GM12891 (cell line): Measurements from ENCODE around the gene SCP2.

Experiments used
- DNase-seq: peaks from one replicate; pipeline ENCODE4 v3.0.0; 2011; ENCODE audit warnings: low spot score; ENCODE audit not compliant: insufficient read length
- FAIRE-seq: peaks from 2 replicates; lab custom pipeline; 2011; peaks lifted over from hg19 to GRCh38; lab: Jason Lieb, UNC
- PAX5 ChIP-seq: IDR thresholded peaks from 2 replicates; pipeline ENCODE4 v1.6.1; 2011; ENCODE audit warnings: low read length, moderate library complexity, mild to moderate bottlenecking; ENCODE audit not compliant: insufficient read depth, severe bottlenecking
- POLR2A ChIP-seq: IDR thresholded peaks from 2 replicates; pipeline ENCODE4 v1.6.1; 2011; ENCODE audit warnings: low read depth, low read length, control low read depth
- POLR2AphosphoS5 ChIP-seq: IDR thresholded peaks from 2 replicates; pipeline ENCODE4 v1.6.1; 2011; ENCODE audit warnings: low read depth, low read length, control low read depth
- POU2F2 ChIP-seq: IDR thresholded peaks from 2 replicates; pipeline ENCODE4 v1.6.1; 2011; ENCODE audit warnings: low read depth, mild to moderate bottlenecking, control low read depth, low read length, moderate library complexity
- SPI1 ChIP-seq: IDR thresholded peaks from 2 replicates; pipeline ENCODE4 v1.6.1; 2011; ENCODE audit warnings: low read depth, low read length, control low read depth
- TAF1 ChIP-seq: IDR thresholded peaks from 2 replicates; pipeline ENCODE4 v1.6.1; 2011; ENCODE audit warnings: low read depth, low read length, control low read depth

The SCP2 gene

GRCh38 chr1:53093451-53093754, 166.3 kb downstream of the SCP2 start:
- no peak for TF ChIP-seq TAF1
- no peak for TF ChIP-seq PAX5
- TF ChIP-seq SPI1 = no peak
- no peak for TF ChIP-seq POLR2AphosphoS5
- TF ChIP-seq POLR2A = no peak
- no peak for TF ChIP-seq POU2F2
- FAIRE-seq (no peak), DNase-seq (no peak)

GRCh38 chr1:53093778-53094532, 166.9 kb downstream of the SCP2 start:
- no peak for DNase-seq
- no peak for FAIRE-seq
- TF ChIP-seq POLR2AphosphoS5 (no peak), POU2F2 (no peak), PAX5 (no peak), POLR2A (no peak), SPI1 (no peak), TAF1 (no peak)

GRCh38 chr1:53094533-53094919, 167.4 kb downstream of the SCP2 start:
- DNase-seq (no peak), FAIRE-seq (no peak)
- no peak for TF ChIP-seq SPI1
- TF ChIP-seq PAX5 = no peak
- no peak for TF ChIP-seq POLR2A
- no peak for TF ChIP-seq TAF1
- TF ChIP-seq POU2F2 = no peak
- TF ChIP-seq POLR2AphosphoS5 = no peak
